HCT116 (cell line): Measurements from ENCODE around the gene NXPE3. TPM values are rescaled to one million over a fixed set of nuclear protein-coding genes. Genes with fewer than 3 reads are reported as not detected.
"Not testable (repeated sequence)": the region's sequence is repeated elsewhere in the genome, so short reads cannot be mapped to it uniquely, and the experiment has no call there.

Experiments used
- ATAC-seq: fragments of 200-7000 bp; cut with Tn5 transposase; 2 replicates; pipeline ENCODE4 v1.9.1; 2020; ENCODE audit warnings: mild to moderate bottlenecking, moderate library complexity
- BruUV-seq: library from RNA; stranded (reverse); fragments of 400-500 nt; replicated peaks from 2 replicates; lab custom pipeline; 2021; lab: Mats Ljungman, UMichigan
- CTCF ChIA-PET: fragments of 300-600 bp; sonication (Branson Sonifier 250); formaldehyde crosslinking; loops from one replicate; lab custom pipeline; 2021; ENCODE audit warnings: antibody characterized with exemption; lab: Charles Lee
- POLR2A ChIA-PET: fragments of 300-600, 350-600 bp; sonication (Branson Sonifier 250); formaldehyde crosslinking; loops from one replicate; lab custom pipeline; 2021; ENCODE audit warnings: antibody characterized with exemption; lab: Charles Lee
- RAD21 ChIA-PET, 2 experiments: fragments of 300-600 bp; sonication (Branson Sonifier 250); formaldehyde crosslinking; loops; one replicate each; lab custom pipeline; 2023; ENCODE audit warnings: low total read pairs in 2 of 2; ENCODE audit not compliant: uncharacterized antibody in 2 of 2, unreplicated experiment in 2 of 2, low non-redundant PET in 1 of 2; lab: Charles Lee
- DNase-seq: peaks from one replicate; pipeline ENCODE4 v3.0.0-alpha.2; 2010; ENCODE audit warnings: low read depth, low spot score
- H2AFZ ChIP-seq: fragments of 200-600 bp; shearing (Covaris generic), sonication (generic); 2 replicates; pipeline ENCODE4 v1.6.1; 2017; ENCODE audit warnings: low read depth, mixed run types, mixed read lengths, antibody characterized with exemption, low read length; ENCODE audit not compliant: poor library complexity, severe bottlenecking
- H3K27ac ChIP-seq: 2 replicates; pipeline ENCODE4 v1.5.1; 2012; ENCODE audit warnings: low read depth, low read length
- H3K27me3 ChIP-seq: fragments of 200-600 bp; sonication (generic); 2 replicates; pipeline ENCODE4 v1.6.1; 2016; ENCODE audit warnings: mixed run types, low read length, mixed read lengths; ENCODE audit not compliant: insufficient read depth
- H3K36me3 ChIP-seq, 2 experiments: fragments of 200-500 bp in 1 of 2; fragments of 200-600 bp in 1 of 2; sonication (Bioruptor generic) in 1 of 2; sonication (generic) in 1 of 2; 2 replicates each; pipeline versions ENCODE4 v1.5.1 to v1.6.1; 2014 to 2016; ENCODE audit warnings: low read length in 2 of 2, inconsistent platforms in 1 of 2, mixed read lengths in 1 of 2, mixed run types in 1 of 2; ENCODE audit not compliant: insufficient read depth in 2 of 2, control insufficient read depth in 1 of 2
- H3K4me1 ChIP-seq, 2 experiments: fragments of 200-600 bp in 1 of 2; sonication (generic) in 1 of 2; 2 replicates each; pipeline versions ENCODE4 v1.5.1 to v1.6.1; 2012 to 2017; ENCODE audit warnings: low read length in 2 of 2, inconsistent platforms in 1 of 2, mild to moderate bottlenecking in 1 of 2, mixed read lengths in 1 of 2, mixed run types in 1 of 2, moderate library complexity in 1 of 2; ENCODE audit not compliant: insufficient read depth in 2 of 2, control insufficient read depth in 1 of 2
- H3K4me2 ChIP-seq: fragments of 200-600 bp; sonication (generic); 2 replicates; pipeline ENCODE4 v1.6.1; 2017; ENCODE audit warnings: mixed run types, low read length, mixed read lengths
- H3K4me3 ChIP-seq, 2 experiments: fragments of 200-600 bp in 1 of 2; sonication (generic) in 1 of 2; replicated peaks in 1 of 2; 2 replicates each; pipeline ENCODE4 v1.5.1; 2011 to 2016; ENCODE audit warnings: low read length in 2 of 2, control low read depth in 1 of 2, low read depth in 1 of 2, mild to moderate bottlenecking in 1 of 2, mixed read lengths in 1 of 2, mixed run types in 1 of 2
- H3K79me2 ChIP-seq: fragments of 200-600 bp; sonication (generic); 2 replicates; pipeline ENCODE4 v1.6.1; 2017; ENCODE audit warnings: mild to moderate bottlenecking, mixed run types, low read length, moderate library complexity, mixed read lengths; ENCODE audit not compliant: insufficient read depth
- H3K9ac ChIP-seq: fragments of 200-600 bp; sonication (generic); 2 replicates; pipeline ENCODE4 v1.6.1; 2016; ENCODE audit warnings: low read length, mixed read lengths
- H3K9me2 ChIP-seq: fragments of 200-600 bp; sonication (generic), shearing (Covaris generic); 2 replicates; pipeline ENCODE4 v1.6.1; 2017; ENCODE audit warnings: mixed run types, mild to moderate bottlenecking, moderate library complexity; ENCODE audit not compliant: insufficient read depth
- H3K9me3 ChIP-seq, 2 experiments: fragments of 200-500 bp in 1 of 2; fragments of 200-600 bp in 1 of 2; sonication (Bioruptor generic) in 1 of 2; sonication (generic) in 1 of 2; 2 replicates each; pipeline ENCODE4 v1.6.1; 2014 to 2017; ENCODE audit warnings: low read length in 2 of 2, mixed read lengths in 2 of 2, inconsistent platforms in 1 of 2, low read depth in 1 of 2, mild to moderate bottlenecking in 1 of 2, mixed run types in 1 of 2, moderate library complexity in 1 of 2; ENCODE audit not compliant: control insufficient read depth in 1 of 2, insufficient read depth in 1 of 2
- H4K20me1 ChIP-seq: fragments of 200-600 bp; sonication (generic), shearing (Covaris generic); 2 replicates; pipeline ENCODE4 v1.6.1; 2017; ENCODE audit warnings: mixed run types, mild to moderate bottlenecking, moderate library complexity; ENCODE audit not compliant: insufficient read depth
- CEBPB ChIP-seq: IDR thresholded peaks from 2 replicates; pipeline ENCODE4 v1.6.1; 2012; ENCODE audit warnings: low read depth
- SP1 ChIP-seq: IDR thresholded peaks from 2 replicates; pipeline ENCODE4 v1.6.1; 2012; ENCODE audit warnings: low read depth
- TCF7L2 ChIP-seq: IDR thresholded peaks from 2 replicates; pipeline ENCODE4 v1.7.0; 2011; ENCODE audit warnings: borderline replicate concordance, inconsistent platforms; ENCODE audit not compliant: insufficient read depth, insufficient read length; ENCODE audit errors: extremely low read depth
- ZNF274 ChIP-seq: fragments of 200-500 bp; sonication (Bioruptor generic); IDR thresholded peaks from 2 replicates; pipeline ENCODE4 v1.6.1; 2014; ENCODE audit warnings: mild to moderate bottlenecking, low read depth, low read length, inconsistent platforms
- intact Hi-C: fragments of 100-400 bp; cut with micrococcal nuclease; formaldehyde crosslinking; loops from 2 replicates; pipeline ENCODE4 v1.10.0; 2022
- total RNA-seq: library from RNA; stranded (reverse); gene quantifications from one replicate; pipeline ENCODE4 v1.2.1, GENCODE V29; 2021; ENCODE audit not compliant: unreplicated experiment
- TF ChIP-seq, protein P1 (sequence below), 3 experiments: fragments of 200-600 bp in 1 of 3; sonication (generic) in 1 of 3; IDR thresholded peaks in 2 of 3; conservative IDR thresholded peaks in 1 of 3; 2 replicates each; pipeline ENCODE4 v1.5.1; 2012 to 2017; ENCODE audit warnings: low read depth in 2 of 3, low read length in 2 of 3, antibody characterized with exemption in 1 of 3, borderline replicate concordance in 1 of 3, control low read depth in 1 of 3, mild to moderate bottlenecking in 1 of 3, mixed read lengths in 1 of 3, mixed run types in 1 of 3, moderate library complexity in 1 of 3; ENCODE audit not compliant: insufficient read depth in 1 of 3

The NXPE3 gene
- total RNA-seq, 1 experiment from 2014 or later = 4.3 TPM

DNA sequence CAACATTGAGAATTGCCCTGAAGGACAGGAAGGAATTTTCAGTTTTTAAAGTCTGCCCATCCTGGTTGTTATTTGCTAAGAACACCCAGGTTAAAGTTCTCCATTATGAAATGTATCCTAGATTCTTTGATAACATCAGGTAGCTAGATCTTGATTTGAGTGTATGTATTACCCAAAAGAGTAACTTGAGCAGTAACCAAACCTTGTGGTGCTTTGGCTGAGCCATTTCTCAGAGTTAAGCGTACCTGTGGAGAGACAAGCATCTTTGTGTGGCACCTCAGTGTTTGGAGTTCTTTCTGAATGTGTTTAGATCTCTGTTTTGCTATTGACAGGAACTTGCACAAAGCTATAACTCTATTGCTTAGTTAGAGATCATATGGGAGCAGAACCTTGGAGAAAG, 34.2 kb upstream of the NXPE3 start:
- Histone ChIP-seq H3K9ac (no peak overlapping the region), H3K79me2 (no peaks in the 10 kb centered on the region), H2AFZ (no peak overlapping the region), H3K27me3 (no peaks in the 10 kb centered on the region), H3K36me3 (no peaks in the 10 kb centered on the region), H3K4me1 (no peaks in the 10 kb centered on the region), H3K4me3 (no peak overlapping the region), H3K9me3 (no peaks in the 10 kb centered on the region), H3K27ac (no peak overlapping the region), H3K9me2 (no peaks in the 10 kb centered on the region), H4K20me1 (no peaks in the 10 kb centered on the region), H3K4me2 (no peak overlapping the region)
- intact Hi-C loops = no loop called here
- ATAC-seq (no peak), DNase-seq (no peak)
- ChIA-PET POLR2A (no interaction called here), RAD21 (no interaction called here), CTCF (no interaction called here)
- TF ChIP-seq ZNF274 (no peak), TCF7L2 (no peak), SP1 (no peak), CEBPB (no peak)
- TF ChIP-seq, protein P1, sequence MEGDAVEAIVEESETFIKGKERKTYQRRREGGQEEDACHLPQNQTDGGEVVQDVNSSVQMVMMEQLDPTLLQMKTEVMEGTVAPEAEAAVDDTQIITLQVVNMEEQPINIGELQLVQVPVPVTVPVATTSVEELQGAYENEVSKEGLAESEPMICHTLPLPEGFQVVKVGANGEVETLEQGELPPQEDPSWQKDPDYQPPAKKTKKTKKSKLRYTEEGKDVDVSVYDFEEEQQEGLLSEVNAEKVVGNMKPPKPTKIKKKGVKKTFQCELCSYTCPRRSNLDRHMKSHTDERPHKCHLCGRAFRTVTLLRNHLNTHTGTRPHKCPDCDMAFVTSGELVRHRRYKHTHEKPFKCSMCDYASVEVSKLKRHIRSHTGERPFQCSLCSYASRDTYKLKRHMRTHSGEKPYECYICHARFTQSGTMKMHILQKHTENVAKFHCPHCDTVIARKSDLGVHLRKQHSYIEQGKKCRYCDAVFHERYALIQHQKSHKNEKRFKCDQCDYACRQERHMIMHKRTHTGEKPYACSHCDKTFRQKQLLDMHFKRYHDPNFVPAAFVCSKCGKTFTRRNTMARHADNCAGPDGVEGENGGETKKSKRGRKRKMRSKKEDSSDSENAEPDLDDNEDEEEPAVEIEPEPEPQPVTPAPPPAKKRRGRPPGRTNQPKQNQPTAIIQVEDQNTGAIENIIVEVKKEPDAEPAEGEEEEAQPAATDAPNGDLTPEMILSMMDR (IDR thresholded peaks at IDR 0.05 in 2 of 3, conservative IDR thresholded peaks at IDR 0.05 in 1 of 3; ENCODE audit: borderline replicate concordance in 1 of 3, insufficient read depth in 1 of 3, low read depth in 2 of 3, low read length in 2 of 3) = no peak
- BruUV-seq = no TSS peak

DNA sequence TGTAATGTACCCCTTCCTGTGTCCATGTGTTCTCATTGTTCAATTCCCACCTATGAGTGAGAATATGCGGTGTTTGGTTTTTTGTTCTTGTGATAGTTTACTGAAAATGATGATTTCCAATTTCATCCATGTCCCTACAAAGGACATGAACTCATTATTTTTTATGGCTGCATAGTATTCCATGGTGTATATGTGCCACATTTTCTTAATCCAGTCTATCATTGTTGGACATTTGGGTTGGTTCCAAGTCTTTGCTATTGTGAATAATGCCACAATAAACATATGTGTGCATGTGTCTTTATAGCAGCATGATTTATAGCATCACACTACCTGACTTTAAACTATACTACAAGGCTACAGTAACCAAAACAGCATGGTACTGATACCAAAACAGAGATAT, 33.1 kb upstream of the NXPE3 start:
- H3K4me1 ChIP-seq, H3K9me3 ChIP-seq, DNase-seq, H3K36me3 ChIP-seq, H3K27me3 ChIP-seq, H3K4me3 ChIP-seq, H3K4me2 ChIP-seq, H4K20me1 ChIP-seq, H3K9ac ChIP-seq, intact Hi-C loops, H3K27ac ChIP-seq, POLR2A ChIA-PET, RAD21 ChIA-PET, ATAC-seq, BruUV-seq, H3K79me2 ChIP-seq, H2AFZ ChIP-seq, H3K9me2 ChIP-seq, CTCF ChIA-PET: not testable (repeated sequence)

DNA sequence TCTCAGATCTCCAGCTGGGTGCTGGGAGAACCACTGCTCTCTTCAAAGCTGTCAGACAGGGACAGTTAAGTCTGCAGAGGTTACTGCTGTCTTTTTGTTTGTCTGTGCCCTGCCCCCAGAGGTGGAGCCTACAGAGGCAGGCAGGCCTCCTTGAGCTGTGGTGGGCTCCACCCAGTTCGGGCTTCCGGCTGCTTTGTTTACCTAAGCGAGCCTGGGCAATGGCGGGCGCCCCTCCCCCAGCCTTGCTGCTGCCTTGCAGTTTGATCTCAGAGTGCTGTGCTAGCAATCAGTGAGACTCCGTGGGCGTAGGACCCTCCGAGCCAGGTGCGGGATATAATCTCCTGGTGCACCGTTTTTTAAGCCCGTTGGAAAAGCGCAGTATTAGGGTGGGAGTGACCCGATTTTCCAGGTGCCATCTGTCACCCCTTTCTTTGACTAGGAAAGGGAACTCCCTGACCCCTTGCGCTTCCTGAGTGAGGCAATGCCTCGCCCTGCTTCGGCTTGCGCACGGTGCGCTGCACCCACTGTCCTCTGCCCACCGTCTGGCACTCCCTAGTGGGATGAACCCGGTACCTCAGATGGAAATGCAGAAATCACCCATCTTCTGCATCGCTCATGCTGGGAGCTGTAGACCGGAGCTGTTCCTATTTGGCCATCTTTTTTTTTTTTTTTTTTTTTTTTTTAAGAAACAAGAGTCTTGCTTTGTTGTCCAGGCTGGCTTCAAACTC, 25.5 kb upstream of the NXPE3 start:
- H3K9me2 ChIP-seq, H4K20me1 ChIP-seq, intact Hi-C loops, H3K4me2 ChIP-seq, H3K36me3 ChIP-seq, H3K4me1 ChIP-seq, H3K4me3 ChIP-seq, H2AFZ ChIP-seq, BruUV-seq, ATAC-seq, RAD21 ChIA-PET, H3K27ac ChIP-seq, POLR2A ChIA-PET, CTCF ChIA-PET, DNase-seq, H3K27me3 ChIP-seq, H3K79me2 ChIP-seq, H3K9me3 ChIP-seq, H3K9ac ChIP-seq: not testable (repeated sequence)
